NCI-H1694 treated with DMSO at 0.1 percent for 48 hours (cell line): ENCODE results near the gene IPPK.
"Not testable (repeated sequence)": the region's sequence is repeated elsewhere in the genome, so short reads cannot be mapped to it uniquely, and the experiment has no call there.

Experiments
- DNase-seq: peaks from one replicate; lab custom pipeline; 2025; lab: John Stamatoyannopoulos, UW

IPPK gene

GRCh38 chr9:92613268-92614122, 56.4 kb downstream of the IPPK start:
- DNase-seq, result no peak

- no peak for DNase-seq
Observed at GRCh38 chr9:92612816-92613215, 57.1 kb downstream of the IPPK start.

GRCh38 chr9:92612292-92612691, 57.6 kb downstream of the IPPK start:
- no peak for DNase-seq

- no peak for DNase-seq
Observed at GRCh38 chr9:92611621-92612285, 58.2 kb downstream of the IPPK start.

- no peak for DNase-seq
Observed at GRCh38 chr9:92610470-92611420, 59.2 kb downstream of the IPPK start.

- peak; percentile 18 for DNase-seq
Observed at GRCh38 chr9:92608909-92609445, 61.0 kb downstream of the IPPK start.

GRCh38 chr9:92608241-92608908, 61.6 kb downstream of the IPPK start:
- no peak for DNase-seq

- DNase-seq, result no peak
Observed at GRCh38 chr9:92607773-92608172, 62.2 kb downstream of the IPPK start.

GRCh38 chr9:92607088-92607487, 62.8 kb downstream of the IPPK start:
- DNase-seq, result no peak

- no peak for DNase-seq
Observed at GRCh38 chr9:92605224-92605623, 64.7 kb downstream of the IPPK start.

- DNase-seq, result no peak
Observed at GRCh38 chr9:92603990-92604389, 65.9 kb downstream of the IPPK start.

- DNase-seq, result no peak
Observed at GRCh38 chr9:92603100-92603499, 66.8 kb downstream of the IPPK start.

GRCh38 chr9:92602413-92602812, 67.5 kb downstream of the IPPK start:
- DNase-seq, result no peak

GRCh38 chr9:92601451-92601850, 68.5 kb downstream of the IPPK start:
- DNase-seq, result no peak

GRCh38 chr9:92600462-92601261, 69.3 kb downstream of the IPPK start:
- no peak for DNase-seq

- DNase-seq, result no peak
Observed at GRCh38 chr9:92599938-92600461, 69.9 kb downstream of the IPPK start.

GRCh38 chr9:92598382-92598781, 71.5 kb downstream of the IPPK start:
- no peak for DNase-seq

GRCh38 chr9:92595930-92596329, 74.0 kb downstream of the IPPK start:
- DNase-seq, result no peak

GRCh38 chr9:92595075-92595474, 74.9 kb downstream of the IPPK start:
- DNase-seq, result not testable (repeated sequence)
